Ureter (tissue), 1 donor: ENCODE results near the gene THSD4. TPM values are rescaled to one million over a fixed set of nuclear protein-coding genes. Genes with fewer than 3 reads are reported as not detected.
"Not testable (repeated sequence)": the region's sequence is repeated elsewhere in the genome, so short reads cannot be mapped to it uniquely, and the experiment has no call there.

ENCODE experiments used
- DNase-seq: peaks from one replicate; pipeline ENCODE4 v3.0.0-alpha.2; 2020; ENCODE audit warnings: low spot score
- total RNA-seq: library from RNA; stranded (reverse); gene quantifications from one replicate; pipeline ENCODE4 v1.2.4, GENCODE V29; 2023
- donor health status: DM: yes; HTN: yes; CAD: no.

The THSD4 gene
- total RNA-seq, 1 donor from 2014 or later = 57.9 TPM

DNA sequence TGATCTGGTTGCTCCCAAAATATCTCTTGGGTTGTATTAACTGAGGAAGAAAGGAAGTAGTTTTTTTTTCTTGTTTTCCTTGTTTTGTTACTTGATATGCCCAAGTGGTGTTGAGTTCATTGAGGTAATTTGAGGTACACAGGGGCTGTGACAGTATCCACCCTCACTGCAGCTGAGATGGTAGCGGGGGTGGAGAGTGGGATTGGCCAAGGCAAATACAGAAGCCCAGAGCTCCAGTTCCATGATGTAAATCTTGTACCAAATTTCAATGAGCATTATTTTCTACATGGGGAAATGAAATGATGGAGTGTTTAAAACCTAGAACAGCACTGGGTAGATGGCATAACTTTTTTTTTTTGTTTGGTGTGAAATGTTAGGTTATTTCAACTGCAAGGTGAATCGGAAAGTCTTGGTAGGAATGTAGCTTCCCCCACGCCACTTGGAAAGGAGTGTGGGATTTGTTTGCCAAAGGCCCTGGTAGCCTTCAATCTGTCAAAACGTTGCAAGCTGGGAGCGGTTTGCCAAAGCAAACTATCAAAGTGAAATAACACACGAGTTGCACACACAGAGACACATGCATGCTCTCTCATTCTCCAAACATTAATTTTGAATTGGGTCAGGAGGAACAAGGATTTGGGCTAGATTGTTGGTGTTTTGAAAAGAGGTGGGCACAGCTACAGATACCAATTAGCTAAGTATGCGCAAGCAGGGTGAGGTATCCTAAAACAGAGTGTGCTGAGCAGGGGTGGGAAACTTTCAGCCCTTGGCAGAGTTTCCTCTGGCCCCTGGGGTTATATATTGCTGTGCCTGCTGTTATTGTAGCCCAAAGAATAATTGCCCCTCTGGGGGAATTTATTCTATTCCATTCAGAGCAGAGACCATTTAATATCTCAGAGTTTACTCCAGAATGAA is 34.6 kb downstream of the THSD4 start:
- DNase-seq = no peak

DNA sequence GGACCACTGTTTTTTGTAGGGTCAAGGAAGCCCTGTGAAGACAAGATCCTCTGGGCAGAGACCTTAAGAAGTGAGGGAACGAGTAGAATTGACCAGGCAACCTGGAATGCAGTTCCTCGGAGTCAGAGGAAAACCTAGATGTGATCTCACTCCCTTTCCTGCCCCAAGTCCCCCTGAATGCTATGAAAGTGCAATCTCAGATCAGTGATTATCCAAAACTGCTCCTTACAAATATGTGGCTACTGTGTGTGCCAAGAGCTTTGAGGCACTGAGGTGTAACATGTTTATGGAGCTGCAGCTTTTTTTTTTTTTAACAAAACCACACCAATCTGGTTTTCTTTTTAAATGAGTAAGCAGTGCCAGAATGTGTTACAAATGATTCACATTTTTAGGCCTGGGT is 35.8 kb downstream of the THSD4 start:
- no peak for DNase-seq

DNA sequence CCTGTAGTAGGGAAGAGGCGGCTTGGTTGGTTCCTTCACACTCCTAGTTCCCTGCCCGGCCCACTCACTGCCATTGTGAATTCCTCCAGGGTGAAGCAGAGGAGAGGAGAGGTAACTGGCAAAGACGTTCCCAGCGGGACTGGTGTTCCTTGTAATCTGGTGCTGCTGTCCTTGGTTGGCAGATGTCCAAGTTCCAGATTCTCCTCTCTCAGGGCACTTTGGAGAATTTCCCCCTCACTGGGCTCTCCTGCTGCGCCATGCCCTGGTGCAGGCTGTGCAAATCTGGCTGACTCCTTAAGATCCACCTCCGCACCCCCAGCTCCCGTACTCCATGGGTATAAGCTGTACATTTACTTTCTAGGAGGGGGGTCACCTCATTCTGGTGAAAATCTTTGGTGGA is 37.3 kb downstream of the THSD4 start:
- no peak for DNase-seq

GRCh38 chr15:71153823-71154524 is 38.7 kb downstream of the THSD4 start:
- no peak for DNase-seq

DNA sequence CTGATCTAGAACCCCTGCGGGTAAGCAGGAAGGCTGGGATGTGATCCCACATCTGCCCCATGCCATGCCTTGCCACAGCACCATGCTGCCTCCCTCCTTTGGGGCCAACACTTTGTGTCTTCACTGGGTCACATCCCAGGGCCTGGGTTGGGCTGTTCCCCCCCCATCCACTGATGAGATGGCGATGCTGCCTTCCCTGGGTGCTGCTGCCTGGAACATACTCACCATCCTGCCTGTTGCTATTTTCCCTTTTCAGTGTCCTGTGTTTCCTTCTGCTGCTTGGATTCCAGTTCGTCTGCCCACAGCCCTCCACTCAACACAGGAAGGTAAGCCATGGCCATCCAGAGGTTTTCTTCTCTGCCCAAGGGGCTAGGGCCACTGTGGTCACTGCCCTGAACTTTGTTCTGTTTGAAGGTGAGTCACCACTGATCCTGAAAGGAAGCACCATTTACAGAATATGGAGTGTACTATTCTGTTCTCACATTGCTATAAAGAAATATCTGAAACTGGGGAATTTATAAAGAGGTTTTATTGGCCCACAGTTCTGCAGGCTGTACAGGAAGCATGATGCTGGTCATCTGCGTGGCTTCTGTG is 39.4 kb downstream of the THSD4 start:
- no peak for DNase-seq

GRCh38 chr15:71155534-71155933 is 40.3 kb downstream of the THSD4 start:
- DNase-seq = no peak

- no peak for DNase-seq
Measured at GRCh38 chr15:71160976-71161375, 45.7 kb downstream of the THSD4 start.

GRCh38 chr15:71162309-71162708 is 47.0 kb downstream of the THSD4 start:
- DNase-seq = no peak

DNA sequence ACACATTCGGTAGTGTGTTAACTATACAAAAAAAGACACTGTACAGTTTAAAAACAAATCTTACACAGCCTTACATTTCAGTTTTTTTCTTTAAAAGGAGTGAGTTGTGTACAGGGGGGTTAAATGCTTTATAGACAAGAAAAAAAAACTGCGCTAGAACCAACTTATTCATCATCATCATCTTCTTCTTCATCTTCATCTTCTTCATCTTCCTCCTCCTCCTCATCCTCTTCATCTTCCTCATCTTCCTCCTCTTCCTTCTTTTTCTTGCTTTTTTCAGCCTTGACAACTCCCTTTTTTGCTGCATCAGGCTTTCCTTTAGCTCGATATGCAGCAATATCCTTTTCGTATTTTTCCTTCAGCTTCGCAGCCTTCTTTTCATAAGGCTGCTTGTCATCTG is 49.3 kb downstream of the THSD4 start:
- DNase-seq = not testable (repeated sequence)

- no peak for DNase-seq
Measured at GRCh38 chr15:71167445-71168165, 52.3 kb downstream of the THSD4 start.

DNA sequence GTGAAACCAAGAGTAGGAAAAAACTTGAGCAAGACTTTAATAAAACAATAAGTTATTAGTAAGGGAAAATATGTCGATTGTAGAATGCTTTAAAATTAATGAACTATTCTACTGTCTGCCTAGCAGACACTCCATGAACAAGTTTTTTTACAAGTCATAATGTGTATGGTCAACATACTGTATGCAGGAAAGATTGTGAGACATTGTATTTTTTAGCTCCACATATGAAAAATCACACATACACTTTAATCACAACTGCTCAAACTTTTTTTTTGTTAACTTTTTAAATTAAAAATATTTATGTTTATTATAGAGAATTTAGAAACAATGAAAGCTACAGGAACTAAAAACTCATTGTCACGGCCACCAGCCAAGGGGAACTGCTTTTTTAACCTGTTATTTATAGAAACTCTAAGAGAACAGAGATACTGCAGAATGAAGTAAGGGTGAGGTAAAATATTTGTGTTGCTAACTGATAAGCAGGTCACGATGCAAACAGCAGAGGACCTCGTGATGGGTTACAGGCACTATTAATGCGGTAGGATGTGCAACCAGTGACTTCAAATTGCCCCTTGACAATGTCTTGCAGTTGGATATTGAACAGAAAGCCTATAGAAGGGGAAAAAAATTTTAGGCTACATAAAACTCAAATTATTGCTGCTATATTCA is 53.0 kb downstream of the THSD4 start:
- DNase-seq = no peak

- no peak for DNase-seq
Measured at GRCh38 chr15:71170163-71170562, 54.9 kb downstream of the THSD4 start.

- DNase-seq = no peak
Measured at GRCh38 chr15:71171195-71171594, 55.9 kb downstream of the THSD4 start.

DNA sequence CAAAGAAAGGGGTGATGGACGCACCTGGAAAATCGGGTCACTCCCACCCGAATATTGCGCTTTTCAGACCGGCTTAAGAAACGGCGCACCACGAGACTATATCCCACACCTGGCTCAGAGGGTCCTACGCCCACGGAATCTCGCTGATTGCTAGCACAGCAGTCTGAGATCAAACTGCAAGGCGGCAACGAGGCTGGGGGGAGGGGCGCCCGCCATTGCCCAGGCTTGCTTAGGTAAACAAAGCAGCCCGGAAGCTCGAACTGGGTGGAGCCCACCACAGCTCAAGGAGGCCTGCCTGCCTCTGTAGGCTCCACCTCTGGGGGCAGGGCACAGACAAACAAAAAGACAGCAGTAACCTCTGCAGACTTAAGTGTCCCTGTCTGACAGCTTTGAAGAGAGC is 59.1 kb downstream of the THSD4 start:
- DNase-seq = not testable (repeated sequence)

GRCh38 chr15:71180986-71181853 is 65.9 kb downstream of the THSD4 start:
- no peak for DNase-seq

DNA sequence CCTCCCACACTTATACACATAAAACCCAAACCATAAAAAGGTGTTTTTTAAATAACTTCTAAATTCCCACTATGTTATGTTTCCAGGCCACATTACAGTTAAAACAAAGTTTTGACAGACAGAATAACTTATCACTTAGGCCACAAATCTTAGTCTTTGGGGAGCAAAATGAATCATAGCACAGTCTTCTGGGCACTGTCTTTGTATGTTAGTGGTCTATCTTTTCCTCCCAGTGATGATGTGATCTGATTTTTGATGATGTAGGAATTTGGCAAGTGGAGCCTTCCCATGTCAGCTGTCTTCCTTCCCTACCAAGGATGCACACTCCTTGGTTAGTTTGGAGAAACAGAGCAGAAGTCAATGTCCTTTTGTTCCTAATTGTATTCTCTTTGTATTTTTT is 67.3 kb downstream of the THSD4 start:
- DNase-seq = no peak

DNA sequence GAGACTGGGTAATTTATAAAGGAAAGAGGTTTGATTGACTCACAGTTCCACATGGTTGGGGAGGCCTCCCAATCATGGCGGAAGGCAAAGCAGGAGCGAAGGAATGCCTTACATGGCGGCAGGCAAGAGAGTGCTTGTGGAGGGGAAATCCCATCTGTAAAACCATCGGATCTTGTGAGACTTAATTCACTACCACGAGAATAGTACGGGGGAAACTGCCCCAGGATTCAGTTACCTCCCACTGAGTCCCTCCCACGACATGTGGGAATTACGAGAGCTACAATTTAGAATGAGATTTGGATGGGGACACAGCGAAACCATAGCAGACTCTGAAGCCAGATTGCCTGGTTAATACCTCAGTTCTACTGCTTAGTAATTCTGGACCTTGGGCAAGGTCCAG is 67.8 kb downstream of the THSD4 start:
- DNase-seq = no peak

- DNase-seq = no peak
Measured at GRCh38 chr15:71185706-71186105, 70.4 kb downstream of the THSD4 start.

DNA sequence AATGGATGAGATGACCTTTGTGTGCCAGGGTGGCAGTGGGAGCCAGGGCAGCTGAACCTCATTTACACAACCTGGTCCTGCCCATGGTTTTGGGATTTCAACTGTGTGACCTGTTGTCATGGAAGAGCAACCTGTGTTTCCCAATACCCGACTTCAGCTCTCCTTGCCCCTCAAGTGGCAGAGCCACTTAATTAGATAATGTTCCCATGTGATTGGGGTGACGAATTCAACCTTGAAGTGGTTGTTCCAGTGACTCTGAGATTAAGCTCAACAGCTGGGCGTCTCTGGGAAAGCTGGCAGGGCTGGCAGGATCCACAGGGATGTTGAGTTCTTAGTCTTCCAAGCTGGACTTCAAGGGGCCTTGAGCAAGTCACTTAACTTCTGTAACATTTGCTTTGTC is 71.0 kb downstream of the THSD4 start:
- no peak for DNase-seq

- no peak for DNase-seq
Measured at GRCh38 chr15:71187078-71187477, 71.8 kb downstream of the THSD4 start.

DNA sequence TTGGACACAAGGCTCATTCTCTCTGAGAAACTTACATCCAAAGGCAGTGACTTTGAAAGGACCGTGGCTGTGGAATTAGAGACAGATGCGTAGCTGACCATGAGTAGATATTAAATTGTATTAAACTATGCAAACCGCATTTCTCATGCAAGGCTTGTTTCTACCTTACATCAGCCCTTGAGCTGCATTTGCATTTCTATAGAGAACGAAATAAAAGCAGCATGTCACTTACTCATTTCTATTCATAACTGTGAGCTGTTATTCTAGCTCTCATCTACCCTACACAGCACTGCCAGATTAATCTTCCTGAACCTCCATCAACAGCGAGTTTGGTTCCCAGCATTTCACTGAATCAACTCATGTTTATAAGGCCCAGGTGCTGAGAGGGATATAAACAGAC is 72.3 kb downstream of the THSD4 start:
- no peak for DNase-seq
